GM10266 (cell line): ENCODE measurements around the gene CEACAM6.

Experiments
- DNase-seq: peaks from one replicate; pipeline ENCODE4 v3.0.0; 2012; ENCODE audit errors: extremely low spot score
- CTCF ChIP-seq: IDR thresholded peaks from 2 replicates; pipeline ENCODE4 v1.5.1; 2012; ENCODE audit warnings: mild to moderate bottlenecking, low read depth; ENCODE audit not compliant: control insufficient read depth, insufficient read depth; ENCODE audit errors: missing control alignments

The CEACAM6 gene

GRCh38 chr19:41711376-41712261 lies 43.7 kb upstream of the CEACAM6 start:
- no peak for DNase-seq

GRCh38 chr19:41714598-41714997 lies 40.7 kb upstream of the CEACAM6 start:
- DNase-seq: no peak
- TF ChIP-seq CTCF: no peak

More at GRCh38 chr19:41711376-41712261, 43.7 kb upstream of the CEACAM6 start:
- no peak for TF ChIP-seq CTCF

GRCh38 chr19:41718761-41719160 lies 36.6 kb upstream of the CEACAM6 start:
- DNase-seq: no peak
- TF ChIP-seq CTCF: no peak

- no peak for DNase-seq
- TF ChIP-seq CTCF: no peak
These were observed 35.2 kb upstream of the CEACAM6 start for GRCh38 chr19:41720103-41720502.

- DNase-seq: no peak
- no peak for TF ChIP-seq CTCF
These were observed 28.8 kb upstream of the CEACAM6 start for GRCh38 chr19:41726493-41726892.

- no peak for DNase-seq
- TF ChIP-seq CTCF: no peak
These were observed 21.2 kb upstream of the CEACAM6 start for GRCh38 chr19:41734156-41734555.

- TF ChIP-seq CTCF: no peak
- DNase-seq: no peak
These were observed 20.7 kb upstream of the CEACAM6 start for GRCh38 chr19:41734585-41734984.
